Effector CD4-positive, alpha-beta T cell (primary cell): ENCODE data around the gene AATF.

Experiments
- DNase-seq: peaks from one replicate; pipeline ENCODE4 v3.0.0-alpha.2; 2020

Gene AATF

DNA sequence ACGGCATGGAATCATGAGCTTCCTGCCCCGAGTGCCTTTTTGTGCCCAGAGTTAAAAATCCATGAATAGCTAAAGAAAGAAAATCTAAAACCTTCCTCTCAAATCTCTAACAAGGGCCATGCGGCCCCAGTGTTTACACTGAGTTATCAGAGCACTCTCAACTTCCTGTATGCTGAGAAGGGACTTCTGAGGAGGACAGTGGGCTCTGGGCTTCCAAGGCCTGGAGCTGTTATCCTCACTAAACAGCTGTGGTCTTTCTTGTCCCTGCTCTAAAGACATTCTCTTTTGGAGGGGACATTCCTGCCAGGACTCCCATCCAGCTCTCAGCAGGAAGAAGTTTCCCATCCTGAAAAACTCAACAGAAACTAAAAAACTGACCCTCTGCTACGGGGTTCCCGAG, 135.6 kb downstream of the AATF start:
- no peak for DNase-seq

DNA sequence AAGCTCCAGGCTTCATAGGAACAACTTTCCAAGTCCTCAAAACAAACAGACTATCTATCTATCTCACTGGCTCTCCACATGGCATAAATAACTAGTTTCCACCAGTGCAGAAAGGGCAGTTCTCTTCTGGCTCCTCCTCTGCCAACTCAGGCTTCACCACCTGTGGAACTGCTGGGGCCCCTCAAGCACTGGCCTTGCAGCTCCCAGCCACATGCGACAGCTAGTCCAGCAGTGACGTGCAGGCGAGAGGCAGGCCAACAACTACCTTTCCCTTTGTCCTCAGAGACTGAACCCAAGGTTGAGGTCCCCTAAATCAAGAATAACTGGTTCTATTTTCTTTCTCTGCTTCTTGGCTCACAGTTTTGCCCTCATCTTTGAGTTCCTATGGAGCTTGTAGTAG, 137.6 kb downstream of the AATF start:
- DNase-seq: no peak

DNA sequence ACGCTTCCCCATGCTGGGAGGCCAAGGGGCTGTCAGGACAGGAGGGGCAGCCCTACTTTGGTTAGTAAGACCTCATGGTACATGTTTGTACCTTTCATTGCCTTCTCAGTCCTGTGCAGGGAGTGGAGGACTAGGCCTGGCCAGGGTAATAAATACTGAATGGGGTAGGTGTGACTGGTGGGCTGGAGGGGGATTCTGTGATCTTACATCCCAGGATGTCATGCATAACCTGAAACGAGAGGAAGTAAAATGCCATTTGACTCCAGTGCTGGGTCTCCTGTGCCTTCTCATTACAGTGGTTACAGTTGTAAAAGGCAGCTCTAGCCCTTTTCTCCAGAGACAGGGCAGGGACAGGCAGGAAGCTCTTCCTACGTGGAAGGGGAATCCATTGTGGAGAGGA, 138.2 kb downstream of the AATF start:
- DNase-seq: no peak

DNA sequence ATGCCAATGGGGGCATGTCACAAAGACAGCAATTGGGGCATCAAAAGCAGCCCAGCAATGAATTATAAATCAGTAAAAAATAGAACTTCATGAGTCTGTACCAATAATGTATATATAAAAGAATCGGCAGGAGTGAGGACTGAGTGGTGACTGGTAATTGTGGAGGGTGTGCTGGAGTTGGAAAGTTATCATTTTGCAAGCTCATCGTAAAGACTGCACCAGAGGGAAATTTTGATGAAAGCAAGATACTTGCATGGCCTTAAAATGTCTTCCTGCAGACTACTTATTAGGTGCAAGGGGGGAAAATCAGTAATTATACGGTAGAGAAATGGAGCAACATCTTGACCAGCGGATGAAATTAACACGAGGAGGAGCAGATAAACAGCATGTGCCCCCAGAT, 138.9 kb downstream of the AATF start:
- DNase-seq: no peak

DNA sequence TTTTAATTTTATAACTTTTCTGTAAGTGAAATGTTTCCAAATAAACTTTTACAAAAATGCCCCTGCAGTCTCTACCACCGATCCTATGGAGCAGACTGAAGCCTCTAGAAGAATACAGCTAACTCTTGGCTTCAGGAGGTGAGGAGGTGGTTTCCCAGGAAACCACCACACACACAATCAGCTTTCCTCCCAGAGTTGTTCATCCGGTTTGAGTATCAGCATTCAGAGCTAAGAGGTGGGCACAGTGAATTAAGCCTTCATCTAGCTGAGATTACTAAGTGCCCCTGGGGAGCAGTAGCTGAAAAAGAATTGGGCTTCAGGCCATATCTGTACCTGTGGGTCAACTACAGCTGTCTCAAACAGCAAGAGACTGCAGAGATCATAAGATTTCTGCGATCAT, 139.7 kb downstream of the AATF start:
- no peak for DNase-seq

GRCh38 chr17:37088913-37089312, 140.2 kb downstream of the AATF start:
- DNase-seq: no peak

DNA sequence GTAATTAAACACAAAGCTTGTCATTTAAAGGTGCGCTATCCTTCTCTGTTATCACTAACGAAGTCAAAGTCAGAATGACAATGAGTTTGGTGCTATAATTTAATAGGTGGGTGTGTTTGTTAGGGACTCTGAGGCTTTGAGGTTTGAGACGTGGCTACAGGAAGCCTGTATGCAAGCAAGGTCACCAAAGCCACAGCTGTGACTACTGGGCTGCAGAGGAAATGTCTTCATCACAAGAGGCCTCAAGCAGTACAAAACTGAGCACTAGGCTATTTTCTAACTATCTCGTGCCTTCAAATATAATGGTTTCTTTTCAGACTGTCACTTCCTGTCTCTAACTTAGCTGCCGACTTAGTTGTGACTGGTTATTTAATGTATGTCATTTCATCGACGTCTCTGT, 141.2 kb downstream of the AATF start:
- DNase-seq: peak; percentile 43

DNA sequence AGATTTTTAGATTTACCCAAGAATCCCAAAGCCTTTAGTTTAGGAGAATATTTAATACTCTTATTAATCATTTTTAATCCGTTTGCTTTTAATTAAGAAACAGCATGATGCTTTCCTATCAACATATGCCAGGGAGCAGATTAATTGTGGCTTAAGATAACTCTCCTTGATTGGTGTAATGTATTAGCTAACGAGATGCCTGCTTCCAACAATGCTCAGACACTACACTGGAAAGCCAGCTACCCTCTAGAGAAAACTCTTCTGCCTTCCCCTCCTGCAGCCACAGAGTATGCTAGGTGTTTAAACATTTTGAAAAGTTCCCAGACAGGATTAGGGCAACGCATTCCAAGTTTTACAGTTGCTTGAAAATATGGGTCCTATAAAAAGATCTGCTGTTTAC, 142.2 kb downstream of the AATF start:
- no peak for DNase-seq

DNA sequence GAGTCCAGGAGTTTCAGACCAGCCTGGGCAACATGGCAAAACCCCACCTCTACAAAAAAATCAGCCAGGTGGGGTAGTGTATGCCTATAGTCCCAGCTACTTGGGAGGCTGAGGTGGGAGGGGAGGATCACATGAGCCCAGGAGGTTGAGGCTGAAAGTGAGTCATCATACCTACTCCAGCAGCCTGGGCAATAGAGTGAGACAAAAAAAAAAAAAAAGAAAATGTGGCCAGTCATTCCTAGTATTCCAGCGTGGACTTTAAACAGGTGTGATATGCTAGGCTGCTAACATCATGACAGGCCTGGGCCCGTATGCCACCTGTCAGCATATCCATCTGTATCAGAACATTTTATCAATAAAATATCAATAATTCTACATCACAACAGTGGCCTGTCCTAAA, 143.3 kb downstream of the AATF start:
- no peak for DNase-seq

- DNase-seq: no peak
Observed at GRCh38 chr17:37092701-37093100, 143.9 kb downstream of the AATF start.

DNA sequence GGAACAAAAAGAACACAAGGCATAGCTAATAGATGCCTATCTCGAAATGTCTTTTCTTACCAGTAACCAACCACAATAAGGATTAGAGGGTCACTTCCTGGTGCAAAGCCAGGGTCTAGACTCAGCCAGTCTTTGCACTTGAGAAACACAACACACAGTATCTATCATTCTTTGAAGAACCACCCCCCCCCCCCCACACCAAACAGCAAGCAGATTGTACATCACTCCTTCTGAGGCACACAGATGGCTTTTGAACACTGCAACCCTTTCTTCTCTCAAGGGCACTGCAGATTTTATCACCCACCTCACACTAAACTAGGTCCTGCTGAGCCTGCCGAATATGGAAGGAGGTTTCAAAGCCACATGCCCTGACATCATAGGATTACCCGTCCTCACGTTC, 145.6 kb downstream of the AATF start:
- no peak for DNase-seq

DNA sequence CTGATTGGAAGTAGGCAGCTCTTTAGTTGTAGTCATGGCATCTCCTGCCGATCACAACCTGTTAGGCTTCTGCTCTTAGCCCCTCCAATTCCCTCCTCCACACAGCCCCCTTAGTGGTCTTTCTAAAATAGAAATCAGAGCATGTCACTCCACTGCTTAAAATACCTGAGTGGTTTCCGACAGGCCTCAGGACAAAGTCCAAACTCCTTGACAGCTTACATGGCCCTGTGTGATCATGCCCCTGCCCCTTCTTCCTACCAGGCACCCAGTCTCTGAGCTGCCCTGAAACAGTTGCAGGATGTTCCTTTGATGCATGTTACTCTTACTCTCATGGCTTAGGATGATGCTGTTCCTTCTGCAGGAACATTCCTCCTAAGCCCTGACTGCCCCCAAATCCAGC, 147.3 kb downstream of the AATF start:
- no peak for DNase-seq

DNA sequence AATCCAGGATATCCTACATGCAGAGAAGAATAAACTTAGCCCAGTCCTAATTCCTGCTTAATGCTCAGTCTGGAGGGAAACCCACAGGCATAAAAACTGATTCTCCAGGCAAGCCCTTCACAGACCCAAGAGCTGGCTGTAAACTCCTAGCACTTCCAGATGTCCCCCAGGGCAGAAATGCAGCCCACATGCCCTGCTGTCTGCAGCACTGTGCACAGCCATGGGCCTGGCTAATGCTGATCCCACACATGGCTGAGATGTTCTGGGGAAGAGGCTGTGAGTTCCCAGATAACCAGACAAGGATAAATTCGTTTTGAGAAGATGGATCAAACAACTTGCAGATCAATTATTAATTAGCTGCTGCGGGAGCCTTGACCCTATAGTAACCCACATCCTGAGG, 148.4 kb downstream of the AATF start:
- DNase-seq: no peak

GRCh38 chr17:37098152-37098551, 149.4 kb downstream of the AATF start:
- no peak for DNase-seq

DNA sequence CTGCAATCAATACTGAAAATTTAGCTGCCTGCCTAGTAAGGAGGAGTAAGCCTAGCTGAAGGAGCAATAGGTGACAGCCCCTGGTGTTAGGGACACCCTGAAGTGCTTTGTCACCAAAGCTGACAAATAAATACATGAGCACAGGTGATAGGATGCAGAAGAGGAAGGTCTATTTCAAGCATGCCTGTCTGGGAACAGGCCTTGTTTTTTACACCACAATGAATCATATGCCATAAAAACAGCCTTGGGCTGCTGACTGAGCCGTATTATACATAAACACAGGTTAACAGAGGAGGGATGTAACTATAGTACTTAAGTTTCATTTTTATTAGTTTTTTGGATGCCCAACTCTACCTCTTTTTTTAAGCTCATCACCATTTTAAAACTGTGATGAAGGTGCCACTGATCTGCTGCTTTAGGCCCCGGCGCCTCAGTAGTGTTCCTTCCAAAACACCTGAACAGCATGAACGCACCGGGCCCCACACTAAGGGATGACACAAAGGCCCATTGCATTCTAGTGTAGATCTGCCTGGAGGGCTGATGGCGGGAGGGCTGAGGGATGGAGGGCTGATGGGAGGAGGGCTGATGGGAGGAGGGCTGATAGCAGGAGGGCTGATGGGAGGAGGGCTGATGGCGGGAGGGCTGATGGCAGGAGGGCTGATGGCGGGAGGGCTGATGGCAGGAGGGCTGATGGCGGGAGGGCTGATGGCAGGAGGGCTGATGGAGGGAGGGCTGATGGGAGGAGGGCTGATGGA, 150.3 kb downstream of the AATF start:
- DNase-seq: no peak

DNA sequence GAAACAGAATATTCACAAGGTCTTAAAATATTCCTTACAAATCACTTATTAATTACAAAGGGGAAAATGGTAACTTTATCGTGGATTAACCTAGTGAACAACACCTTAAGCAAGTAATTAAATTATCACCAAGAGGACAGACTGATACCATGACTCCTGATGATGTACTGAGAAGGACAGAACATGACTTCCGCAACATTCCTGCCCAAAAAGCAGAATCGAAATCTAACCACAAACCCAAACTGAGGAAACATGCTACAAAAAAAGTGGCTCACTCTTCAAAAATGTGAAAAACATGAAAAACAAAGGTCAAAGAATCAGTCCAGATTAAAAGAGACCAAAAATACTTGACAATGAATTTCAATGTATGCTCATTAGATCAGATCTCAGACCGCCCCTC, 151.5 kb downstream of the AATF start:
- DNase-seq: no peak

DNA sequence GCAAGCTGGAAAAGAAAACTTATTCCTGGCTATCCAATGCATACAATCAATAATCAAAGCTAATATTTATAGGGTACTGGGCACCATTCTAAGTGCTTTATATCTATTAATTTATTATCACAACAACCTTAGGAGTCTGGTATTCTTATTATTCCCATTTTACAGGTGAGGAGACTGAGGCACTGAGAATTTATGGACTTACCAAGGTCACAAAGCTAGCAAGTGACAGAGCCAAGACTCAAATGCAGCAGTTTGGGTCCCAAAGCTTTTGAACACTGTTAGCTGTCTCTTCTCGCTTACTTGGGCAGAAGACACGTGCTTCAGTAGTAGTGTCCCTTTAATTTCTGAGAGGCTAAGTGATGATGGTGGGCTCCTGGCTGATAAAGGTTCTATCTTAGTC, 152.6 kb downstream of the AATF start:
- no peak for DNase-seq

- no peak for DNase-seq
Observed at GRCh38 chr17:37103231-37103630, 154.5 kb downstream of the AATF start.

DNA sequence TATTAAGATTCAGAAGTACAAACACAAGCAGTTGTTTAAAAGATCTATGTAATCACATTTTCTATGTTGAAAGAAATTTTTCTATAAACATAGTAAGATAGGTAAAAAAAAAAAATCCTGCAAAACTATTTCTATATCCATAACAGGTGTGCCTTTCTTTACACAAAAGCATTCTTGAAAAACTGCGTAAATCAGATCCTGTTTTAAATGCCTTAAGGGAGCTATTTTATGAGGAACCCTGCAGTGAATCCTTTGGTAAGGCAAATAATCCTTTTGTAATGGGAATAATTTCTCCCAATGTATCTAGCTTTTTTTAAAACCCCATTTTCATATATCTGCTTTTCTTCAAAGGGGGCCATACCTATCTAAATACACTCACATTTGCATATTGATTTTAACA, 157.3 kb downstream of the AATF start:
- DNase-seq: no peak
